ENCODE results near the gene RARB. TPM values are rescaled to one million over a fixed set of nuclear protein-coding genes. Genes with fewer than 3 reads are reported as not detected.

Gene RARB
- total RNA-seq, 4 donors from 2014 or later = 13.1 to 45.8 (median 25.3) TPM

DNA sequence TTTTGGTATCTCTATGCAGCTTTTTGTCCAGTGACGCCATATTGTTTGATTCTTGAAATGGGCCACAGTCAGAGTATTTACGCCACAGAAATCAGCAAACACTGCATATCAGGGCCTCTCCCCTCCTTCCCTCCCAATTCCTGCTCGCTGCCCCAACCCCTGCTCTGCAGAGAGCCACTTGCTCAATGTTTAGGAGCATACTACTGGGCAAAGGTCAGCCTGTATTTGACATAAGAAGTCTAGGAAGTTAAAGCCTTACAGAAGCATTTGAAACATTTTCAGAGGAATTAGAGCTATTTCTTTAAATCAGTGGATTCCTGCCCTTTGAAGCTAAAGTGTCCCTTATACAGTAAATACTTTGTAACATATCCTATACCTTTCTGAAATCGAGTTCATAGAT is 17.4 kb upstream of the RARB start:
- Histone ChIP-seq H3K9me3 (no peaks in the 10 kb centered on the region), H3K27ac (no peak overlapping the region), H3K4me3 (no peak overlapping the region), H3K27me3 (no peaks in the 10 kb centered on the region), H3K4me1 (no peaks in the 10 kb centered on the region), H3K36me3 (no peaks in the 10 kb centered on the region)
- 90 to 100% methylated on average over 3 to 4 of the region's 4 CpGs for WGBS, 2 donors (ENCODE audit: low coverage in 1 of 2)
- ATAC-seq = no peak
- TF ChIP-seq, protein P1, sequence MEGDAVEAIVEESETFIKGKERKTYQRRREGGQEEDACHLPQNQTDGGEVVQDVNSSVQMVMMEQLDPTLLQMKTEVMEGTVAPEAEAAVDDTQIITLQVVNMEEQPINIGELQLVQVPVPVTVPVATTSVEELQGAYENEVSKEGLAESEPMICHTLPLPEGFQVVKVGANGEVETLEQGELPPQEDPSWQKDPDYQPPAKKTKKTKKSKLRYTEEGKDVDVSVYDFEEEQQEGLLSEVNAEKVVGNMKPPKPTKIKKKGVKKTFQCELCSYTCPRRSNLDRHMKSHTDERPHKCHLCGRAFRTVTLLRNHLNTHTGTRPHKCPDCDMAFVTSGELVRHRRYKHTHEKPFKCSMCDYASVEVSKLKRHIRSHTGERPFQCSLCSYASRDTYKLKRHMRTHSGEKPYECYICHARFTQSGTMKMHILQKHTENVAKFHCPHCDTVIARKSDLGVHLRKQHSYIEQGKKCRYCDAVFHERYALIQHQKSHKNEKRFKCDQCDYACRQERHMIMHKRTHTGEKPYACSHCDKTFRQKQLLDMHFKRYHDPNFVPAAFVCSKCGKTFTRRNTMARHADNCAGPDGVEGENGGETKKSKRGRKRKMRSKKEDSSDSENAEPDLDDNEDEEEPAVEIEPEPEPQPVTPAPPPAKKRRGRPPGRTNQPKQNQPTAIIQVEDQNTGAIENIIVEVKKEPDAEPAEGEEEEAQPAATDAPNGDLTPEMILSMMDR (IDR thresholded peaks at IDR 0.05) = no peak
- no peak for TF ChIP-seq POLR2AphosphoS5 (IDR thresholded peaks at IDR 0.05)
- no peak for TF ChIP-seq EP300 (IDR thresholded peaks at IDR 0.05)

DNA sequence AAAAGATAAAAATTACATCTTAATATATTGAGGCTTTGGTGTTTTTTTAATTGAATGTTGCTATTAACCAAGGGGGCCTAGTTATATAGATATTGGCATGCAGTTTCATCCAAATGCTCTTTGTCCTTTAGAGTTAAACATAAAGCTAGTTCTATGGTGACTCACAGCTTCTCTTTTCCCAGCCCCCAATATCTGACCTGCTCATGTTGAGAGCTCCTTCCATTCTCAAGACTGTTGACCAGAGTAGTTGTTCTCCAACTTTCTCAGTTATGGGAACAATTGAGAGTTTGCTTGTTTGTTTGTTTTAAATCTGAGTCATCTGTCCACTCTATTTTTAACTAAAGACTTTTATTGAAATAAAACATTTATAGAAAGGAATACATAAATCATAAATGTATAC is 15.8 kb upstream of the RARB start:
- no peak for ATAC-seq

GRCh38 chr3:25416176-25416575 is 11.9 kb upstream of the RARB start:
- H3K36me3 ChIP-seq = no peaks in the 10 kb centered on the region
- H3K27ac ChIP-seq = no peak overlapping the region
- TF ChIP-seq EP300 (IDR thresholded peaks at IDR 0.05) = no peak
- TF ChIP-seq, protein P1 (IDR thresholded peaks at IDR 0.05) = no peak
- H3K4me1 ChIP-seq = no peaks in the 10 kb centered on the region
- no peak for ATAC-seq
- H3K27me3 ChIP-seq = no peaks in the 10 kb centered on the region
- H3K4me3 ChIP-seq = no peak overlapping the region
- WGBS, 2 donors (ENCODE audit: low coverage in 1 of 2) = 88 to 95% methylated on average over 4 of the region's 6 CpGs
- no peaks in the 10 kb centered on the region for H3K9me3 ChIP-seq

More for the DNA sequence above, 15.8 kb upstream of the RARB start:
- Histone ChIP-seq H3K27me3 (no peaks in the 10 kb centered on the region), H3K9me3 (no peaks in the 10 kb centered on the region), H3K4me1 (no peaks in the 10 kb centered on the region), H3K4me3 (no peak overlapping the region), H3K27ac (no peak overlapping the region), H3K36me3 (no peaks in the 10 kb centered on the region)
- TF ChIP-seq, protein P1 (IDR thresholded peaks at IDR 0.05) = no peak

DNA sequence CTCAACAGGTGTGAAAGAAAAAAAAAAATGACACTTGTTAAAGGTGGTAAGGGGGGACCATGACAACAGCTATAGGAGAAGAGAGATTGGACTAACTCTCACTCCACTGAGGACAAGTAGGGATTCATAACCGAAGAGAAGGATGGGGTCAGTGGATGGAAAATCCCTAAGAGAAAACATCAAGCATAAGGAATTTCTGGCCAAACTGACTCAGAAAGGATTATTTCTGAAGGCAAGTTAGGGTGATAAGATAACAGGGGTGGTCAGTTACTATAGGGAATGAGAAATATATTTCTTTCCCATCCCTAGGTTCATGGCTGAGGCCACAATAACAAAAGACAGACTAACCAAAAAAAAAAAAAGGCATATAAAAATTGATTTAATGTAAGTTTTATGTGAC is 9.5 kb upstream of the RARB start:
- no peaks in the 10 kb centered on the region for H3K36me3 ChIP-seq
- H3K27me3 ChIP-seq = no peaks in the 10 kb centered on the region
- no peaks in the 10 kb centered on the region for H3K9me3 ChIP-seq
- WGBS, 2 donors (ENCODE audit: low coverage in 1 of 2) = 60 to 100% methylated on average over 1 of the region's 1 CpG
- no peak for TF ChIP-seq POLR2A (IDR thresholded peaks at IDR 0.05)
- no peak for TF ChIP-seq POLR2AphosphoS5 (IDR thresholded peaks at IDR 0.05)
- TF ChIP-seq, protein P1 (IDR thresholded peaks at IDR 0.05) = no peak
- no peak for TF ChIP-seq EP300 (IDR thresholded peaks at IDR 0.05)
- H3K27ac ChIP-seq = no peak overlapping the region
- no peak for ATAC-seq
- H3K4me1 ChIP-seq = peaks cover 0 to under 1% (median 0%) of the 10 kb centered on the region in 3 donors
- no peak overlapping the region for H3K4me3 ChIP-seq

GRCh38 chr3:25419251-25419650 is 8.8 kb upstream of the RARB start:
- H3K27ac ChIP-seq = no peak overlapping the region
- no peaks in the 10 kb centered on the region for H3K36me3 ChIP-seq
- H3K4me3 ChIP-seq = no peak overlapping the region
- no peaks in the 10 kb centered on the region for H3K27me3 ChIP-seq
- no peak for ATAC-seq
- WGBS, 2 donors (ENCODE audit: low coverage in 1 of 2) = 80 to 100% methylated on average over 1 of the region's 1 CpG
- H3K4me1 ChIP-seq = peaks cover 0 to 7% (median 0%) of the 10 kb centered on the region in 3 donors
- H3K9me3 ChIP-seq = no peaks in the 10 kb centered on the region
- no peak for TF ChIP-seq POLR2A (IDR thresholded peaks at IDR 0.05)
- no peak for TF ChIP-seq EP300 (IDR thresholded peaks at IDR 0.05)
- TF ChIP-seq, protein P1 (IDR thresholded peaks at IDR 0.05) = no peak
- TF ChIP-seq POLR2AphosphoS5 (IDR thresholded peaks at IDR 0.05) = no peak
